Lung (tissue), 12 donors: Measurements from ENCODE around the gene INO80C. TPM values are rescaled to one million over a fixed set of nuclear protein-coding genes. Genes with fewer than 3 reads are reported as not detected.
A peak's percentile ranks its signal among the peaks of the same experiment; 100 is the strongest.

ENCODE experiments used
- ATAC-seq: fragments of 200-7000 bp; cut with Tn5 transposase; one replicate; pipeline ENCODE4 v1.9.1; 2020; ENCODE audit warnings: moderate number of reproducible peaks; ENCODE audit not compliant: insufficient read depth, low FRiP score
- DNase-seq, 3 donors: peaks; one replicate each; pipeline ENCODE4 v3.0.0-alpha.2; 2013 to 2017
- H3K27ac ChIP-seq, 2 donors: one replicate each; pipeline ENCODE4 v1.5.1; 2013; ENCODE audit warnings: mild to moderate bottlenecking in 2 of 2, moderate library complexity in 2 of 2, control low read depth in 1 of 2, inconsistent platforms in 1 of 2, low read depth in 1 of 2, low read length in 1 of 2
- H3K27me3 ChIP-seq, 3 donors: one replicate each; pipeline ENCODE4 v1.5.1; 2013; ENCODE audit warnings: low read length in 2 of 3; ENCODE audit not compliant: control insufficient read depth in 3 of 3, insufficient read depth in 3 of 3
- H3K36me3 ChIP-seq, 4 donors: one replicate each; pipeline ENCODE4 v1.5.1; 2013; ENCODE audit warnings: low read length in 4 of 4, mild to moderate bottlenecking in 1 of 4, moderate library complexity in 1 of 4; ENCODE audit not compliant: control insufficient read depth in 4 of 4, insufficient read depth in 4 of 4
- H3K4me1 ChIP-seq, 5 donors: one replicate each; pipeline ENCODE4 v1.5.1; 2013; ENCODE audit warnings: low read length in 5 of 5, mild to moderate bottlenecking in 2 of 5, moderate library complexity in 1 of 5; ENCODE audit not compliant: control insufficient read depth in 5 of 5, insufficient read depth in 5 of 5
- H3K4me3 ChIP-seq: one replicate; pipeline ENCODE4 v1.5.1; 2013; ENCODE audit warnings: mild to moderate bottlenecking, control low read depth, moderate library complexity
- H3K9ac ChIP-seq, 2 donors: one replicate each; pipeline ENCODE4 v1.5.1; 2013; ENCODE audit warnings: low read length in 2 of 2, control low read depth in 1 of 2; ENCODE audit not compliant: insufficient read depth in 1 of 2
- H3K9me3 ChIP-seq, 4 donors: one replicate each; pipeline ENCODE4 v1.5.1; 2013; ENCODE audit warnings: low read length in 3 of 4, mild to moderate bottlenecking in 1 of 4, moderate library complexity in 1 of 4; ENCODE audit not compliant: control insufficient read depth in 4 of 4, insufficient read depth in 3 of 4
- WGBS, 2 donors: extraction: QIAGEN DNeasy Blood & Tissue Kit; methylation state at CpG; one replicate each; pipeline ENCODE4 v1.1.7; 2013; 5-methylcytosine and 5-hydroxymethylcytosine counted together
- polyA plus RNA-seq, 2 donors: library from polyadenylated mRNA; stranded (reverse); fragments of 200-250 nt; gene quantifications; one replicate each; pipeline ENCODE4 v1.2.1, GENCODE V29; 2013
- total RNA-seq, 2 donors: library from RNA; depleted of rRNA in 1 of 2; stranded (reverse); fragments of >200 nt in 1 of 2; gene quantifications; one replicate each; pipeline ENCODE4 v1.2.1, GENCODE V29; 2014 to 2021
- TF ChIP-seq, protein P1 (sequence below): IDR thresholded peaks from 2 replicates; pipeline ENCODE4 v1.5.1; 2012; ENCODE audit warnings: mild to moderate bottlenecking; ENCODE audit errors: control extremely low read depth, extremely low read depth
- donor health status: control.
- donor health status: control.
- donor health status: Bipolar disorder and iron deficiency.
- donor health status: healthy.
- donor health status: DM: yes; HTN: yes; CAD: no.

Gene INO80C
- total and polyA plus RNA-seq, 4 donors = 26.7 to 35.6 (median 31.5) TPM

DNA sequence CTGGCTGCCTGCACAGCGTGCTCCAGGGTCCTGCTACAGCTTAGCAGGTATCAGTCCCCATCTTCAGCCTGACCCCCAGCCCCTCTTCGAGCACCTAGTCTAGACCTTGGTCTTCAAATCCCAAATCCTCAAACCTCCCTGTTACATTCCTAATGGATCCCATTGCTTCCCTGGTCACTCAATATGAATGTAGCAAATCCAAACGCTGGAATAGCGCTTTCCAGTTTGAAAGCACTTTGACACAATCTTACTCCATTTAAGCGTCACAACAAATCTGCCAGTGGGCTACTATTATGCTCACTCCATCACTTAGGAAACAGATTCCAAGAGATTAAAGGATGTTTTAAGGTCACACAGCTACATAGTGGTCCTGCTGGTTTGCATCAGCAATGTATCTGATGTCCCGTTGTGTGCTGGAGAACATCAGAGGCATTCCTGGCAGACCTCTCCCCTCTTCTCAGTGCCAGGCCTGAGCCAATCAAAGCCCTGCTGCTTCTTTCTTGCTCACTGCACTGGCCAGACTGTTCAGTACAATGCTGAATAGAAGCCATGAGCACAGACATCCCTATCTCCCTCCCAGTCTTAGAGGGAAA lies 11.1 kb upstream of the INO80C start:
- TF ChIP-seq, protein P1, sequence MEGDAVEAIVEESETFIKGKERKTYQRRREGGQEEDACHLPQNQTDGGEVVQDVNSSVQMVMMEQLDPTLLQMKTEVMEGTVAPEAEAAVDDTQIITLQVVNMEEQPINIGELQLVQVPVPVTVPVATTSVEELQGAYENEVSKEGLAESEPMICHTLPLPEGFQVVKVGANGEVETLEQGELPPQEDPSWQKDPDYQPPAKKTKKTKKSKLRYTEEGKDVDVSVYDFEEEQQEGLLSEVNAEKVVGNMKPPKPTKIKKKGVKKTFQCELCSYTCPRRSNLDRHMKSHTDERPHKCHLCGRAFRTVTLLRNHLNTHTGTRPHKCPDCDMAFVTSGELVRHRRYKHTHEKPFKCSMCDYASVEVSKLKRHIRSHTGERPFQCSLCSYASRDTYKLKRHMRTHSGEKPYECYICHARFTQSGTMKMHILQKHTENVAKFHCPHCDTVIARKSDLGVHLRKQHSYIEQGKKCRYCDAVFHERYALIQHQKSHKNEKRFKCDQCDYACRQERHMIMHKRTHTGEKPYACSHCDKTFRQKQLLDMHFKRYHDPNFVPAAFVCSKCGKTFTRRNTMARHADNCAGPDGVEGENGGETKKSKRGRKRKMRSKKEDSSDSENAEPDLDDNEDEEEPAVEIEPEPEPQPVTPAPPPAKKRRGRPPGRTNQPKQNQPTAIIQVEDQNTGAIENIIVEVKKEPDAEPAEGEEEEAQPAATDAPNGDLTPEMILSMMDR = no peak
- WGBS, 2 donors = 92 to 94% methylated on average over 6 of the region's 6 CpGs
- ATAC-seq = no peak
- no peak overlapping the region for H3K9ac ChIP-seq
- H3K4me3 ChIP-seq = no peak overlapping the region
- H3K9me3 ChIP-seq = no peaks in the 10 kb centered on the region
- H3K27ac ChIP-seq = no peak overlapping the region
- peaks cover 0 to 9% (median 4%) of the 10 kb centered on the region in 5 donors for H3K4me1 ChIP-seq
- H3K36me3 ChIP-seq = no peaks in the 10 kb centered on the region
- no peak for DNase-seq
- H3K27me3 ChIP-seq = no peaks in the 10 kb centered on the region

DNA sequence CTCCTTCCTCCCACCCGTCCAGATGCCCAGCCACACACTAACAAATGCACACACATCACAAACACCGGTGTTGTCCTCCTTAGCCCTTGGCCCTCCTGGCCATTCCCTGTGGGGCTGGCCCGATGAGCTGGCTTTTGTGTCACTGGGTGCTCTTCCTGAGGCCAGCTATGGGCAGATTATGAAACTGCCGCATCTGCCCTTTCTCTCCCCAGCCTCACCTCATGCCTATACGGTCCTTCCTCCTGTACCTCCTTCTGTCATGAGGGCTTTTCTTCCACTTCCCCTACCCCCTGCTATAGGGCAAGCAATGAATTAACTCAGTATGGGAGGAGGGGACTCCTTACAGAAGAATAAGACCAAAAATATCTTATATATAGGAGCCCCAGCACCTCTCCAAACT lies 10.3 kb upstream of the INO80C start:
- H3K9ac ChIP-seq = no peak overlapping the region
- H3K36me3 ChIP-seq = no peaks in the 10 kb centered on the region
- H3K4me1 ChIP-seq = peaks cover 0 to 9% (median 2%) of the 10 kb centered on the region in 5 donors
- H3K27me3 ChIP-seq = no peaks in the 10 kb centered on the region
- TF ChIP-seq, protein P1 = no peak
- 63 to 73% methylated on average over 5 of the region's 5 CpGs for WGBS, 2 donors
- no peak for ATAC-seq
- H3K9me3 ChIP-seq = no peaks in the 10 kb centered on the region
- no peak overlapping the region for H3K27ac ChIP-seq
- H3K4me3 ChIP-seq = no peak overlapping the region
- no peak for DNase-seq

DNA sequence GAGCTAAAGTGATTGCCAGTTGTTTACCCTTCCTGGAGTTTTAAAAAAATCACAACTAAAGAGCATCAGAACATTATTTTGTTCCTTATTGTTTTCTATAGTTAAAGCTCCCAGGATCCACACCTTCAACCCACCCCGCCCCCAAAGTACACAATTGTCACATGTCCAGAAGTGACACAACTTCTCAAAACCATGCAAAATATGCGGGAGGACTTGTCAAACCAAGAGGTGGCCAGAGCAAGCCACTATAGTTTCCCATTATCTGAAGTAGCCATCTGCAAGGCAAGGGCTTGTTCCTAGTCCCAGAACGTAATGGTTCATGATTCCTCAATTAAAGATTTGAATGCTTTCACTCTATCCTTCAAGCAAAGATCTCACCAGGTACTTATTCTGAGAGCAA lies 9.9 kb upstream of the INO80C start:
- Histone ChIP-seq H3K36me3 (no peaks in the 10 kb centered on the region), H3K4me3 (no peak overlapping the region), H3K9me3 (no peaks in the 10 kb centered on the region), H3K27ac (no peak overlapping the region), H3K4me1 (peaks cover 0 to 9% (median 2%) of the 10 kb centered on the region in 5 donors), H3K27me3 (no peaks in the 10 kb centered on the region), H3K9ac (no peak overlapping the region)
- WGBS, 2 donors = 62 to 67% methylated on average over 3 of the region's 3 CpGs
- TF ChIP-seq, protein P1 = no peak
- ATAC-seq (no peak), DNase-seq (no peak)

DNA sequence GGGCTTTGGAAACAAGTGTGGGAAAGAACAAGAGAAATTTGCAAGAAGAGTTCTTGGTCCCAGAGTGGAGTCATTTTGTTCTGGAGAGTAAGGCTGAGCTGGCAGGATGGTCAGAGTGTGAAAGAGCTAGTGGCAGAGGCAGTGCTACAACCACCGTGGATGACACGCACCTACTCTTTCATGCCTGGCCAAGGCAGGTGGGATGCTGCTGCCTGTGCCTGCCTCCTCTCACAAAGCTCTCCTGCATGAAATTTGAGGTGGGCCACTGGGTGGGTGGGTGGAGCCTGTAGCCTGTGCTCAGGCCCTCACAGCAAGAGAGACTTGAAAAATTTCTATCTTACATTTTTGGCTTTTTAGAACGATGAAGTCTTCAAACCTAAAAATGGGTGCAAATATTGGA lies 9.4 kb upstream of the INO80C start:
- H3K9me3 ChIP-seq = no peaks in the 10 kb centered on the region
- WGBS, 2 donors = 84 to 92% methylated on average over 3 of the region's 3 CpGs
- H3K4me1 ChIP-seq = peaks cover 0 to 9% (median 2%) of the 10 kb centered on the region in 5 donors
- no peak overlapping the region for H3K4me3 ChIP-seq
- DNase-seq (no peak), ATAC-seq (no peak)
- H3K27ac ChIP-seq = peak overlapping the region in 1 of 2 donors; percentile 18
- H3K27me3 ChIP-seq = no peaks in the 10 kb centered on the region
- TF ChIP-seq, protein P1 = no peak
- no peak overlapping the region for H3K9ac ChIP-seq
- no peaks in the 10 kb centered on the region for H3K36me3 ChIP-seq
